Fibroblast of mammary gland (primary cell): Measurements from ENCODE around the gene LINC00305.
A peak's percentile ranks its signal among the peaks of the same experiment; 100 is the strongest.

ENCODE experiments used
- DNase-seq: peaks from one replicate; pipeline ENCODE4 v3.0.0-alpha.2; 2010; ENCODE audit warnings: low read depth
- H3K4me3 ChIP-seq: 2 replicates; pipeline ENCODE4 v1.5.1; 2011; ENCODE audit warnings: low read depth, mild to moderate bottlenecking, low read length, moderate library complexity; ENCODE audit not compliant: control insufficient read depth
- CTCF ChIP-seq: conservative IDR thresholded peaks from 2 replicates; pipeline ENCODE4 v1.5.1; 2011; ENCODE audit warnings: low read depth, low read length, inconsistent platforms; ENCODE audit not compliant: control insufficient read depth, insufficient read depth

Gene LINC00305

DNA sequence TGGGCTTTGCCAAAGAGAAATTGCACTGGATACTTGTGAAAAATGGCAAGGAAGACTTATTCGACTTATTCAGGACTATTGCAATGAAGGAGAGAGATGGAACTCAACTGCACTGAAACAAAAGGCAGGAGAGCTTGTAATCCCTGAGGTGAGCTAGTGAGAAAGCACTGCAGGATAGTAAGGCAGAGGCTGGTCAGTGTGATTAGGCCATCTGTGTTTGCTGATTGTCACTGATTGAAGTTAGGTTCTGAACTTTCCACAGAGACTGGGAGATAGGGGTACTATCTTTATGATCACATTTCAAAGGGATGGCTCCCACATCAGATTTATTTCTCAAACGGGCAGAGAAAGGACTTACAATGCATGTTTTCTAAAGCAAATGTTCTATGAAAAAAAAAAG lies 96.1 kb downstream of the LINC00305 start:
- DNase-seq: no peak
- H3K4me3 ChIP-seq: no peak overlapping the region
- no peak for TF ChIP-seq CTCF

GRCh38 chr18:64044616-64045015 lies 104.3 kb downstream of the LINC00305 start:
- DNase-seq: no peak
- no peak overlapping the region for H3K4me3 ChIP-seq
- TF ChIP-seq CTCF: no peak

DNA sequence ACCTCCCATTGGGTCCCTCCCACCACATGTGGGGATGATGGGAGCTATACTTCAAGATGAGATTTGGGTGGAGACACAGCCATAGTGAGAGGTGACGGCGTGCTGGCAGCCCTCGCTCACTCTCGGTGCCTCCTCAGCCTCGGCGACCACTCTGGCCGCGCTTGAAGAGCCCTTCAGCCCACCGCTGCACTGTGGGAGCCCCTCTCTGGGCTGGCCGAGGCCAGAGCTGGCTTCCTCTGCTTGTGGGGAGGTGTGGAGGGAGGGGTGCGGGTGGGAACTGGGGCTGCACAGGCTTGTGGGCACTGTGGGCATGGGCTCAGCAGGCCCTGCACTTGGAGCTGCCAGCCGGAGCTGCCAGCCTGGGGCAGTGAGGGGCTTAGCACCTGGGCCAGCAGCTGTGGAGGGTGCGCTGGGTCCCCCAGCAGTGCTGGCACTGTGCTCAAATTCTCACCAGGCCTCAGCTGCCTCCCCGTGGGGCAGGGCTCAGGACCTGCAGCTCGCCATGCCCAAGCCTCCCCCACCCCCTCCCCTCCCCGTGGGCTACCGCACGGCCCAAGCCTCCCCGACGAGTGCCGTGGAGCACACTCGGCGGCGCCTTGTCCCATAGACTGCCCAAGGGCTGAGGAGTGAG lies 106.0 kb downstream of the LINC00305 start:
- no peak for TF ChIP-seq CTCF
- H3K4me3 ChIP-seq: no peak overlapping the region
- no peak for DNase-seq

DNA sequence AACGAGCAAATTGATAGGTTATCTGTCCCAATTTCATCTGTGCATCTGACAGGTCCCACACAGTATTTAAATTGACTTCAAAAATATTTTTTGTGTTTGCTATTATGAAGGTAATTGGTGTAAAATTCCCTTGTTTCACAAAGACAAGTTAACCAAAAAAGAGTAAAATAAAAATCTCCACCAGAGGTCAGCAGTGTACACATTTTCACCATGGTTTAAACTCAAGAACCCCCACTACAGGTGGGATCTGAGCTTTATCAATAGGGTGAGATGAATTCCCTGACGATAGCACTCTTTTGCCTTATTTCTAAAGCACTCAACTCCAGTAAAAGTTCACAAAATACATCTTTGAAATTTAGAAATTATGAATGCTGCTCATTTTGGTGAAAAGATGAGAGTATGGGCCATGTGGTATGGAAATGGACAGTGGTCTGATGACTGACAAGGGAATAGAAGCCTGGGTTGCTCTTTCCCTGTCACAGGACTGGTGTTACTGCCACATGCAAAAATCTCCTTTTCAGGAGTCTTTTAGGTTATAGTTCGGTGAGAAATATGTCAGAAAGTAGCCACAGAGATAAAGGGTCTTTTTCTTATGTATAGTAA lies 111.0 kb downstream of the LINC00305 start:
- peak; percentile 23 for DNase-seq
- peak; percentile 52 for TF ChIP-seq CTCF

DNA sequence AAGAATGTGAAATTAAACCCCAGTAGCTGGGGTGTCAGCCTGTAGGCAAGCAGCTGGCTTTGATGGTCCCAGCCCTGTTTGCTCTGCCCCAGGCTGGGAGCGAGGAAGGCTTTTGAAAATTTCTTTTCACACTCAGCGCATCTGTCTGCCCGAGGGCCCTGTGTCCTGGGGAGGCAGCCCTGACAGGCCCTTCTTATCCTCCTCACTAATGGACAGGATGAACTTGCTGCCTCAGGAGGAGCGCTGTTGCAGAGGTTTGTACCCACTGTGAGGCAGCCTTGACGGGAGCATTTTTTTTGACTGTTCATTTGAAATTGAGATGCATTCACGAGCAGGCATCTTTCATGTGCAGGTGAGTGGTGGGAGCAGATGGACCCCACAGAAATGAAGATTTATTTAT lies 116.6 kb downstream of the LINC00305 start:
- no peak for DNase-seq
- no peak for TF ChIP-seq CTCF
- H3K4me3 ChIP-seq: no peak overlapping the region

More for the DNA sequence above, 111.0 kb downstream of the LINC00305 start:
- no peak overlapping the region for H3K4me3 ChIP-seq

DNA sequence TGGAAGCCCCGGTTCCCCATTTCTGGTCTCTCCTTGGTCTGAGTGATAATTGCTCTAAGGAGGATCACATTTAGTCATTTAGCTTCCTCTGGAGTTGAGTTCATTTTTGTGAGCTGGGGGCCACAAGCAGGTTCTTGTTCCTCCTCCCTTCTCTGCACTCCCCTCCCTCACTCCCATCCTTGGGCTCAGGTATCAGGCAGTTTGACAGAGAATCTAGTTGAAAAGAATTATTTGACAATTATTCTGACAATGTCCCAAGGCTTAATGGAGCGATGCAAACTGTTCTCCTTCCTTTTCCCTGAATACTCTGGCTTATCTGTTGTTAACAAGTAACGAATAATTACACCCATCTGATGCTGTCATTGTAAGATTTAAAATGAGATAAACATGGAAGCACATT lies 117.5 kb downstream of the LINC00305 start:
- DNase-seq: no peak
- no peak overlapping the region for H3K4me3 ChIP-seq
- no peak for TF ChIP-seq CTCF
